GM21515 (cell line): ENCODE results near the gene YPEL3.
"Not testable (repeated sequence)": the region's sequence is repeated elsewhere in the genome, so short reads cannot be mapped to it uniquely, and the experiment has no call there.

ENCODE experiments used
- ATAC-seq: cut with Tn5 transposase; IDR thresholded peaks from one replicate; pipeline ENCODE4 v1.9.1; 2021; ENCODE audit not compliant: unreplicated experiment

YPEL3 gene

GRCh38 chr16:30096105-30096861 lies at the start of gene YPEL3:
Gene YPEL3, minus strand, starts transcription at chr16:30096213. Its CDS starts 731 bp downstream, at chr16:30095482.
- ATAC-seq: peak; percentile 42

GRCh38 chr16:30145657-30146056 lies 49.6 kb upstream of the YPEL3 start:
- no peak for ATAC-seq

DNA sequence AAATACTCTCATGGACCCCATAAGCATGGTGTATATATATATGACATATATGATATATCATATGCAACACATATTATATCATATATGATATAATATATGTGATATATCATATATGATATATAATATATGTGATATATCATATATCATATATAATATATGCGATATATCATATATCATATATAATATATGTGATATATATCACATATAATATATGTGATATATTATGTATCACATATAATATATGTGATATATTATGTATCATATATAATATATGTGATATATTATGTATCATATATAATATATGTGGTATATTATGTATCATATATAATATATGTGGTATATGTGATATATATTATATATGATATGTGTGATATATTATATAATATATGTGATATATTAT lies 48.9 kb upstream of the YPEL3 start:
- ATAC-seq: no peak

DNA sequence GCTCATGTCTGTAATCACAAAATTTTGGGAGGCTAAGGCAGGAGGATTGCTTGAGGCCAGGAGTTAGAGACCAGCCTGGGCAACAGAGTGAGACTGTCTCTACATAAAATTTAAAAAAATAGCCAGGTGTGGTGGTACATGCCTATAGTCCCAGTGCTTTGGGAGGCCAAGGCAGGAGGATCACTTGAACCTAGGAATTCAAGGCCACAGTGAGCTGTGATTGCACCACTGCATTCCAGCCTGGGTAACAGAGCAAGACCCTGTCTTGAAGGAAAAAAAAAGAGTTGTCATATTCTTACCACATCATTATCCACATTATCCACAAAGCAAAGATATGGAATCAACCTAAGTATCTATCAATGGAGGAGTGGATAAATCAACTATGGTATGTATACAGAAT lies 48.0 kb upstream of the YPEL3 start:
- no peak for ATAC-seq

GRCh38 chr16:30143347-30143702 lies 47.3 kb upstream of the YPEL3 start:
- no peak for ATAC-seq

DNA sequence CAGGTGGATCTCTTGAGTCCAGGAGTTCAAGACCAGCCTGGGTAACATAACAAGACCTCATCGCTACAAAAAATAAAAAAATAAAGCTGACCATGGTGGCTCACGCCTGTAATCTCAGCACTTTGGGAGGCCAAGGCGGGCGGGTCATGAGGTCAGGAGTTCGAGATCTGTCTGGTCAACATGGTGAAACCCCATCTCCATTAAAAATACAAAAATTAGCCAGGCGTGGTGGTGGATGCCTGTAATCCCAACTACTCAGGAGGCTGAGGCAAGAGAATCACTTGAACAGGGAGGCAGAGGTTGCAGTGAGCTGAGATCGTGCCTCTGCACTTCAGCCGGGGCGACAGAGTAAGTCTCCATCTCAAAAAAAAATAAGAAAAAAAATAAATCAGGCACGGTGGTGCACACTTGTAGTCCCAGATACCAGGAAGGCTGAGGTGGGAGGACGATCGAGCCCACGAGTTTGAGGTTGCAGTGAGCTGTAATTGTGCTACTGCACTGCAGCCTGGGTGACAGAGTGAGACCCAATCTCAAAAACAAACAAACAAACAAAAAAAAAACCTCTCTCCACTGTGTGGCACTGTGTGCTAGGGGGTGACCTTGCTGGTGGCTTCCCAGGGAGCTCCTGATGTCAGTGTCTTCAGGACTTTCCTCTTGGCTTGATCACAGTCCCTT lies 46.8 kb upstream of the YPEL3 start:
- ATAC-seq: no peak

DNA sequence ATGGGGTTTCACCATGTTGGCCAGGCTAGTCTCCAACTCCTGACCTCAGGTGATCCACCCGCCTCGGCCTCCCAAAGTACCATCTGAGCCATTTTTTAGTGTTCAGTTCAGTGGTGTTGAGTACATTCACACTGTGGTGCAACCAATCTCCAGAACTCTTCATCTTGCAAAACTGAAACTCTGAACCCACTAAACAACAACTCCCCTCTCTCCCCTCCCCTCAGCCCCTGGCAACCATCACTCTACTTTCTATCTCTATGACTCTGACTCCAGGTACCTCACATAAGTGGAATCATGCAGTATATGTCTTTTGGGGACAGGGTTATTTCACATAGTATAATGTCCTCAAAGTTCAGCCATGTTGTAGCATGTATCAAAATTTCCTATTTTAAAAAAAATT lies 45.7 kb upstream of the YPEL3 start:
- ATAC-seq: no peak

GRCh38 chr16:30139583-30140481 lies 43.8 kb upstream of the YPEL3 start:
- ATAC-seq: no peak

- no peak for ATAC-seq
These were observed 41.9 kb upstream of the YPEL3 start for GRCh38 chr16:30137897-30138296.

DNA sequence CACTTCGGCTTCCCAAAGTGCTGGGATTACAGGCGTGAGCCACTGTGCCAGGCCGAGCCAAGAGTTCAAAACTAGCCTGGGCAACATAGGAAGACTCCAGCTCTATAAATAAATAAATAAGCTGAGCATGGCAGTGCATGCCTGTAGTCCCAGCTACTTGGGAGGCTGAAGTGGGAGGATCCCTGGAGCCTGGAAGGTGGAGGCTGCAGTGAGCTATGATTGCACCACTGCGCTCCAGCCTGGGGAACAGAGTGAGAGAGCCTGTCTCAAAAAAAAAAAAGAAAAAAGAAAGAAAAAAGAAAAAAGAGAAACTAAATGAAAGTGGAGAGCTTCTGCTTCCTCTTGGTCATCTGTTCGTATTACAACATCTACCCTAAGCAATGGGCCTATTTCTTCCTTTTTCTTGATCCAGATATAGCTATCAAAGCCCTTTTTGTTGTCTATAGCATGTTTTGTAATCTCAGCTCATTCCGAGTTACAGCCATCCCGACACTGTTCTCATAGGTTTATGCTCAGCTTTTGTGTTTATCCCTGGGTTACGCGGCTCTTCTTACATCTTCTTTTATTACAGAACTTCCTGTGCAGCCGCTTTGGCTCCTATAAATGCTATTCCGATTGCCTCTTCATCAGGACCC lies 41.1 kb upstream of the YPEL3 start:
- no peak for ATAC-seq

DNA sequence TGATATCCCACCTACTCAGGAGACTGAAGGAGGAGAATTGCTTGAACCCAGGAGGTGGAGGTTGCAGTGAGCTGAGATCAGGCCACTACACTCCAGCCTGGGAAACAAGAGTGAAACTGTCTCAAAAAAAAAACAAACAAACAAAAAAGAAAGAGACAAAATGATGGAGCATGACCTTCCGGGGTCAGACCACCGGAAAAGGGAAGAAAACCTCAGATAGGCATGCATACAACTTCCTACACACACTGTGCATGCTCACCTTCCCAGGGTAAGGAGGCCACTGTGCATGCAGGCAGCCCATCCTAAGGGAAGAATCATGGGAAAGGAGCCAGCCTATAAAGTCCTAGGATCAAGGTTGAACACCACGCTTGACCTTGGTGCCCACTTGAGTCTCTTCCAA lies 36.6 kb upstream of the YPEL3 start:
- ATAC-seq: no peak

- no peak for ATAC-seq
These were observed 36.0 kb upstream of the YPEL3 start for GRCh38 chr16:30131869-30132475.

DNA sequence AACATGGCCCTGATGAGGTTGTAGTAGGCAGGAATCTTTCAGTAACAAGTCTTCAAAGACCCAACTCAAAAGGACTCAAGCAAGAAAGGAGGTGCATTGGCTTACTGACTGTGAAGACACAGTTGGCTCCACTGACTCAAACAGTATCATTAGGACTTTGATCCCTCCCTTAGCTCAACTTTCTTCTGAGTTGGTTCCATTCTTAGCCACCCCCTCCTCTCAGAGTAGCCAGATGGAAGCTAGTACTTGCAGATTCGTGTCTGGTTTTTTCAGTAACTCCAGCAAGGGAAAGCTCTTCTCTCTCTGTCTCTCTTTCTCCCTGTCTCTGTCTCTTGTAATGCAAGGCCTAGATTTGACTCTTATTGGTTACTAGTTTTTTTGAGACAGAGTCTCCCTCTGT lies 32.0 kb upstream of the YPEL3 start:
- no peak for ATAC-seq

DNA sequence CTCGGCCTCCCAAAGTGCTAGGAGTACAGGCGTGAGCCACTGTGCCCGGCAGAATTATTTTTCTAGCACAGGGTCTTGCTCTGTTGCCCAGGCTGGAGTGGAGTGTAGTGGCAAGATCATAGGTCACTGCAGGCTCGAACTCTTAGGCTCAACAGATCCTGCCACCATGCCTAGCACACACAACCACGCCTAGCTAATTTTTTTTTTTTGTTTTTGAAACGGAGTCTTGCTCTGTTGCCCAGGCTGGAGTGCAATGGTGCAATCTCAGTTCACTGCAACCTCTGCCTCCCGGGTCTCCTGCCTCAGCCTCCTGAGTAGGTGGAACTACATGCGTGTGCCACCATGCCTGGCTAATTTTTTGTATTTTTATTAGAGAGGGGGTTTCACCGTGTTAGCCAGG lies 29.7 kb upstream of the YPEL3 start:
- not testable (repeated sequence) for ATAC-seq

DNA sequence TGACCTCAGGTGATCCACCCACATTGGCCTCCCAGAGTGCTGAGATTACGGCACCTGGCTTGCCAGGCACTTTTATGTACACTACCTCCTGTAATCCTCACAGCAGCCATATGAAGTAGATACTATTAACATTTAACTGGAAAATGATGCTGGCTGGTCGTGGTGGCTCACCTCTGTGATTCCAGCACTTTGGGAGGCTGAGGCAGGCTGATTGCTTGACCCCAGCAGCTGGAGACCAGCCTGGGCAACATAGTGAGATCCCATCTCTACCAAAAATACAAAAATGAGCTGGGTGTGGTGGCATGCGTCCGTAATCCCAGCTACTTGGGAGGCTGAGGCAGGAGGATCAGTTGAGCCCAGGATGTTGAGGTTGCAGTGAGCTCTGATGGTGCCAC lies 29.0 kb upstream of the YPEL3 start:
- no peak for ATAC-seq

- no peak for ATAC-seq
These were observed 26.7 kb upstream of the YPEL3 start for GRCh38 chr16:30122604-30123160.

- no peak for ATAC-seq
These were observed 25.9 kb upstream of the YPEL3 start for GRCh38 chr16:30121741-30122571.

DNA sequence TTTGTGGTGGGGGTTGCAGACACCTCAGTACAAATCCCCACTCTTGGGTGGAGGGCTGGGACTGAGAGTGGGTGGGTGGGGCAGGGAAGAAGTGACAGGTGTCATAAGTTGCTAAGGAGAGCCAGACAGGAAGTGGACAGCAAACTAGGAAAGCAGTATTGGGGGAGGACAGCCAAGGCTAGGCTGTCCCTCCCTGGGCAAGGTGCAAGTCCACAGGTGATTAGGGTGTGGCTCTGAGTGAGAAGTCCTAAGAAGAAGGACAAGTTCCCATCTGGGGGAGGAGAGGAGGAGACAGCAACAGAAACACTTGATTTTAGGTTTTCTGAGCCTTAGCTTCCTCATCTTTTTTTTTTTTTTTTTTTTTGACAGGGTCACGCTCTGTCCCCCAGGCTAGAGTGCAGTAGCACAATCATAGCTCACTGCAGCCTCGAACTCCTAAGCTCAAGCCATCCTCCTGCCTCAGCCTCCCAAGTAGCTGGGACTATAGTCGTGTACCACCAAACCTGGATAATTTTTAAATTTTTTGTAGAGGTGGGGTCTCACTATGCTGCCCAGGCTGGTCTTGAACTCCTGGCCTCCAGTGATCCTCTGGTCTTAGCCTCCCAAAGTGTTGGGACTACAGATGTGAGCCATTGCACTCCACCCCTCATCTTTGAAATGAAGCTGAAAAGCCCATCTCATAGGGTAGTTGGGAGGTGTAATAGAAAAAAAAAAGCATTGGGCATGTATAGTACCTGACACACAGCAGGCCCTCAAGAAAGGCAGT lies 24.5 kb upstream of the YPEL3 start:
- no peak for ATAC-seq

DNA sequence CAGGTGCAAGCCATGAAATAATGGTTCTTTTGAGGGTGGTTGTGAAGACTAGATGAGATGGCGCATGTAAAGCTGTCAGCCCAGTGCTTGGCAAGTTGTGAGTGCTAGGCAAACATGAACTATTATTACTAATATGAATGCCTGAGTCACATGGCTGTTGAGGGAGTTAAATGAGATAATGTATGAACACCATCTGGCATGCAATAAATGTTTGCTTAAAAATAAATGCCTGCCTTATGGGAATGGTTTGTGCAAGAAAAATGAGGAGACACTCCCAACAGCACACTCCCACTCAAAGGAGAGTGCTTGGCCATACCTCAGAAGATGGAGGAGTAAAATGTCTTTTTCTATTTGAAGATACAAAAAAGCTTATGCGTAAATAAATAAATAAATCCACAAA lies 23.4 kb upstream of the YPEL3 start:
- no peak for ATAC-seq
